Stimulated activated CD4-positive, alpha-beta T cell treated with anti-CD3 and anti-CD28 coated beads, TNF-alpha, amount 100 ng/mL, for 48 hours (primary cell): ENCODE data around the gene BIN1.

Experiments
- DNase-seq, 3 donors: peaks; one replicate each; pipeline ENCODE4 v3.0.0-alpha.2; 2020; ENCODE audit warnings: low read depth in 3 of 3

BIN1 gene

GRCh38 chr2:127103243-127104165 is 3.5 kb downstream of the BIN1 start:
- DNase-seq = no peak

GRCh38 chr2:127102521-127103242 is 4.3 kb downstream of the BIN1 start:
- DNase-seq = no peak

GRCh38 chr2:127101756-127102477 is 5.0 kb downstream of the BIN1 start:
- no peak for DNase-seq

GRCh38 chr2:127101048-127101611 is 5.8 kb downstream of the BIN1 start:
- DNase-seq = no peak

GRCh38 chr2:127100251-127101047 is 6.5 kb downstream of the BIN1 start:
- no peak for DNase-seq

GRCh38 chr2:127098711-127099110 is 8.2 kb downstream of the BIN1 start:
- no peak for DNase-seq

- DNase-seq = no peak
Measured at GRCh38 chr2:127097841-127098651, 8.9 kb downstream of the BIN1 start.

GRCh38 chr2:127097471-127097765 is 9.5 kb downstream of the BIN1 start:
- DNase-seq = no peak

GRCh38 chr2:127096718-127097470 is 10.1 kb downstream of the BIN1 start:
- DNase-seq = no peak

GRCh38 chr2:127096280-127096679 is 10.7 kb downstream of the BIN1 start:
- DNase-seq = no peak

- DNase-seq = no peak
Measured at GRCh38 chr2:127095784-127096183, 11.2 kb downstream of the BIN1 start.

- no peak for DNase-seq
Measured at GRCh38 chr2:127095367-127095641, 11.7 kb downstream of the BIN1 start.

- no peak for DNase-seq
Measured at GRCh38 chr2:127094509-127095366, 12.2 kb downstream of the BIN1 start.

- no peak for DNase-seq
Measured at GRCh38 chr2:127093648-127094210, 13.2 kb downstream of the BIN1 start.

- no peak for DNase-seq
Measured at GRCh38 chr2:127092901-127093516, 13.9 kb downstream of the BIN1 start.

GRCh38 chr2:127092306-127092705 is 14.6 kb downstream of the BIN1 start:
- DNase-seq = no peak

- no peak for DNase-seq
Measured at GRCh38 chr2:127091886-127092285, 15.1 kb downstream of the BIN1 start.

- DNase-seq = no peak
Measured at GRCh38 chr2:127091148-127091547, 15.8 kb downstream of the BIN1 start.
